HEK293 (cell line): ENCODE results near the gene KCNK3.

Experiments used
- CTCF ChIA-PET: fragments of 350-600 bp; formaldehyde crosslinking; extraction: SDS; loops from one replicate; lab custom pipeline; 2021; ENCODE audit warnings: antibody characterized with exemption; lab: Yijun Ruan, JAX
- POLR2A ChIA-PET: fragments of 300-600 bp; formaldehyde crosslinking; extraction: SDS; loops from one replicate; lab custom pipeline; 2020; ENCODE audit warnings: antibody characterized with exemption, inconsistent platforms; lab: Yijun Ruan, JAX
- H3K27ac ChIP-seq: fragments of 200-500 bp; sonication (Bioruptor generic); 2 replicates; pipeline ENCODE4 v1.5.1; 2014; ENCODE audit warnings: low read depth, low read length, control low read depth, inconsistent platforms; ENCODE audit errors: extremely low read depth
- H3K36me3 ChIP-seq, 2 experiments: fragments of 200-500 bp in 1 of 2; sonication (Bioruptor generic) in 1 of 2; 1 replicate in 1 of 2; 2 replicates in 1 of 2; pipeline ENCODE4 v1.5.1; 2014 to 2017; ENCODE audit warnings: inconsistent platforms in 2 of 2, low read length in 2 of 2; ENCODE audit not compliant: control insufficient read depth in 2 of 2, insufficient read depth in 1 of 2
- H3K4me1 ChIP-seq: fragments of 200-500 bp; sonication (Bioruptor generic); 2 replicates; pipeline ENCODE4 v1.5.1; 2014; ENCODE audit warnings: mild to moderate bottlenecking, low read length, inconsistent platforms; ENCODE audit not compliant: control insufficient read depth, insufficient read depth
- H3K4me3 ChIP-seq: 2 replicates; pipeline ENCODE4 v1.5.1; 2011; ENCODE audit warnings: low read depth, mild to moderate bottlenecking, control low read depth, low read length, moderate library complexity
- H3K9me3 ChIP-seq: fragments of 200-500 bp; sonication (Bioruptor generic); 2 replicates; pipeline ENCODE4 v1.5.1; 2014; ENCODE audit warnings: low read depth, low read length, inconsistent platforms; ENCODE audit not compliant: control insufficient read depth, insufficient read depth
- BCL11B ChIP-seq: fragments of 450-650 bp; formaldehyde crosslinking; IDR thresholded peaks from 2 replicates; pipeline ENCODE4 v1.5.1; 2016; ENCODE audit warnings: low read depth, missing biosample characterization, missing genetic modification characterization
- KLF1 ChIP-seq: fragments of 450-650 bp; formaldehyde crosslinking; IDR thresholded peaks from 2 replicates; pipeline ENCODE4 v1.5.1; 2016; ENCODE audit warnings: missing biosample characterization, missing genetic modification characterization
- KLF9 ChIP-seq: fragments of 450-650 bp; formaldehyde crosslinking; IDR thresholded peaks from 2 replicates; pipeline ENCODE4 v1.5.1; 2016; ENCODE audit warnings: missing biosample characterization, missing genetic modification characterization, low read depth
- MZF1 ChIP-seq: fragments of 450-650 bp; formaldehyde crosslinking; IDR thresholded peaks from 2 replicates; pipeline ENCODE4 v1.5.1; 2017; ENCODE audit warnings: missing biosample characterization, missing genetic modification characterization, borderline replicate concordance
- TRIM28 ChIP-seq: IDR thresholded peaks from 2 replicates; pipeline ENCODE4 v1.6.1; 2011; ENCODE audit warnings: low read length, control low read depth, borderline replicate concordance
- ZNF132 ChIP-seq: fragments of 450-650 bp; formaldehyde crosslinking; IDR thresholded peaks from 2 replicates; pipeline ENCODE4 v1.5.1; 2017; ENCODE audit warnings: missing biosample characterization, missing genetic modification characterization, borderline replicate concordance
- ZNF223 ChIP-seq: fragments of 450-650 bp; formaldehyde crosslinking; IDR thresholded peaks from 2 replicates; pipeline ENCODE4 v1.5.1; 2016; ENCODE audit warnings: missing biosample characterization, missing genetic modification characterization
- ZNF423 ChIP-seq: fragments of 450-650 bp; formaldehyde crosslinking; IDR thresholded peaks from 2 replicates; pipeline ENCODE4 v1.5.1; 2016; ENCODE audit warnings: missing biosample characterization, missing genetic modification characterization
- ZNF529 ChIP-seq: fragments of 450-650 bp; formaldehyde crosslinking; IDR thresholded peaks from 2 replicates; pipeline ENCODE4 v1.5.1; 2017; ENCODE audit warnings: missing genetic modification characterization, missing biosample characterization; ENCODE audit not compliant: insufficient replicate concordance
- ZNF561 ChIP-seq: fragments of 450-650 bp; IDR thresholded peaks from 2 replicates; pipeline ENCODE4 v1.5.1; 2018; ENCODE audit warnings: missing biosample characterization, missing genetic modification characterization, borderline replicate concordance
- ZNF585B ChIP-seq: fragments of 450-650 bp; formaldehyde crosslinking; IDR thresholded peaks from 2 replicates; pipeline ENCODE4 v1.5.1; 2016; ENCODE audit warnings: missing biosample characterization, missing genetic modification characterization
- ZNF624 ChIP-seq: fragments of 450-650 bp; formaldehyde crosslinking; IDR thresholded peaks from 2 replicates; pipeline ENCODE4 v1.5.1; 2017; ENCODE audit warnings: missing biosample characterization, missing genetic modification characterization
- TF ChIP-seq, protein P1 (sequence below): fragments of 450-650 bp; IDR thresholded peaks from 2 replicates; pipeline ENCODE4 v1.5.1; 2018; ENCODE audit warnings: missing biosample characterization, mild to moderate bottlenecking, missing genetic modification characterization
- TF ChIP-seq, protein P2 (sequence below): fragments of 450-650 bp; formaldehyde crosslinking; IDR thresholded peaks from 2 replicates; pipeline ENCODE4 v1.5.1; 2016; ENCODE audit warnings: missing biosample characterization, missing genetic modification characterization
- TF ChIP-seq, protein P3 (sequence below): fragments of 450-650 bp; formaldehyde crosslinking; IDR thresholded peaks from 2 replicates; pipeline ENCODE4 v1.5.1; 2016; ENCODE audit warnings: missing biosample characterization, missing genetic modification characterization
- TF ChIP-seq, protein P4 (sequence below): fragments of 450-650 bp; formaldehyde crosslinking; IDR thresholded peaks from 2 replicates; pipeline ENCODE4 v1.5.1; 2016; ENCODE audit warnings: missing biosample characterization, missing genetic modification characterization
- TF ChIP-seq, protein P5 (sequence below): fragments of 450-650 bp; formaldehyde crosslinking; IDR thresholded peaks from 2 replicates; pipeline ENCODE4 v1.5.1; 2016; ENCODE audit warnings: missing biosample characterization, missing genetic modification characterization
- TF ChIP-seq, protein P6 (sequence below): fragments of 450-650 bp; formaldehyde crosslinking; IDR thresholded peaks from 2 replicates; pipeline ENCODE4 v1.5.1; 2016; ENCODE audit warnings: missing biosample characterization, missing genetic modification characterization

The KCNK3 gene

DNA sequence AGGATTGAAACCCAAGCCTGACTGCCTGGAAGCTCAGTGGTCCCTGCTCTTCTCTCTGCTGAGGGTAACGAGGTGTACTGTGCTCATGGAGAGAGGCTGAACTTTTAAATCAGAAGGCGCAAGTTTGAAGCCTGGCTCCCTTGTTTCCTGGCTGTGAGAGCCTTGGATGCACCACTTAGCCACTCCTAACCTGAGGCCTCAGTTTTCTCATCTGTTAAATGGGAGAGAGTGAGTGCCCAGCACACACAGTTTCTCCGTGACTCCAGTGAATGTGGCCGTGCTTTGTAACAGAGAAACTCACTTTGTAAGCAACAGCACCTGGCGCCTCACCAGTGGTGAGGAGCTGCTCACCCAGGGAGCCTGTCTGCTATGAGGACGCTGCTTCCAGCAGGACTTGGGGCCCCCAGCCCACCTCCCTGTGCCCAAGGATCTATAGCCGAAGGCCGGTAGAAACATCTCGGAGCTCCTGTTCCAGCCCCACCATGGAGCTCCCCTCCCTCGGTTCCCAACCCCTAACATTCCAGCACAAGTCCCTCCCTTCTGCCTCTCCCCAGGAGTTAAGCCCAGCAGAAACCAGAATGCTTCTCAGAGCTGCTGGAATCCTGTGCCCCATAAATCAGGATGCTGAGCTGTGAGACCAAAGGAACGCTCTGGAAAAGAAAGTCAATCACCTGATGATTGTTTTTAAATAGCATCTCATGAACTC is 20.3 kb upstream of the KCNK3 start (continued):
- TF ChIP-seq, protein P1, sequence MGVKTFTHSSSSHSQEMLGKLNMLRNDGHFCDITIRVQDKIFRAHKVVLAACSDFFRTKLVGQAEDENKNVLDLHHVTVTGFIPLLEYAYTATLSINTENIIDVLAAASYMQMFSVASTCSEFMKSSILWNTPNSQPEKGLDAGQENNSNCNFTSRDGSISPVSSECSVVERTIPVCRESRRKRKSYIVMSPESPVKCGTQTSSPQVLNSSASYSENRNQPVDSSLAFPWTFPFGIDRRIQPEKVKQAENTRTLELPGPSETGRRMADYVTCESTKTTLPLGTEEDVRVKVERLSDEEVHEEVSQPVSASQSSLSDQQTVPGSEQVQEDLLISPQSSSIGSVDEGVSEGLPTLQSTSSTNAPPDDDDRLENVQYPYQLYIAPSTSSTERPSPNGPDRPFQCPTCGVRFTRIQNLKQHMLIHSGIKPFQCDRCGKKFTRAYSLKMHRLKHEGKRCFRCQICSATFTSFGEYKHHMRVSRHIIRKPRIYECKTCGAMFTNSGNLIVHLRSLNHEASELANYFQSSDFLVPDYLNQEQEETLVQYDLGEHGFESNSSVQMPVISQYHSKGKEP (tag by site-specific recombination): no peak
- TF ChIP-seq, protein P2, sequence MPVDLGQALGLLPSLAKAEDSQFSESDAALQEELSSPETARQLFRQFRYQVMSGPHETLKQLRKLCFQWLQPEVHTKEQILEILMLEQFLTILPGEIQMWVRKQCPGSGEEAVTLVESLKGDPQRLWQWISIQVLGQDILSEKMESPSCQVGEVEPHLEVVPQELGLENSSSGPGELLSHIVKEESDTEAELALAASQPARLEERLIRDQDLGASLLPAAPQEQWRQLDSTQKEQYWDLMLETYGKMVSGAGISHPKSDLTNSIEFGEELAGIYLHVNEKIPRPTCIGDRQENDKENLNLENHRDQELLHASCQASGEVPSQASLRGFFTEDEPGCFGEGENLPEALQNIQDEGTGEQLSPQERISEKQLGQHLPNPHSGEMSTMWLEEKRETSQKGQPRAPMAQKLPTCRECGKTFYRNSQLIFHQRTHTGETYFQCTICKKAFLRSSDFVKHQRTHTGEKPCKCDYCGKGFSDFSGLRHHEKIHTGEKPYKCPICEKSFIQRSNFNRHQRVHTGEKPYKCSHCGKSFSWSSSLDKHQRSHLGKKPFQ: no peak
- no peak for TF ChIP-seq KLF9 (tag by site-specific recombination)
- TF ChIP-seq, protein P3, sequence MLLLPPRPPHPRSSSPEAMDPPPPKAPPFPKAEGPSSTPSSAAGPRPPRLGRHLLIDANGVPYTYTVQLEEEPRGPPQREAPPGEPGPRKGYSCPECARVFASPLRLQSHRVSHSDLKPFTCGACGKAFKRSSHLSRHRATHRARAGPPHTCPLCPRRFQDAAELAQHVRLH: no peak
- TF ChIP-seq, protein P4, sequence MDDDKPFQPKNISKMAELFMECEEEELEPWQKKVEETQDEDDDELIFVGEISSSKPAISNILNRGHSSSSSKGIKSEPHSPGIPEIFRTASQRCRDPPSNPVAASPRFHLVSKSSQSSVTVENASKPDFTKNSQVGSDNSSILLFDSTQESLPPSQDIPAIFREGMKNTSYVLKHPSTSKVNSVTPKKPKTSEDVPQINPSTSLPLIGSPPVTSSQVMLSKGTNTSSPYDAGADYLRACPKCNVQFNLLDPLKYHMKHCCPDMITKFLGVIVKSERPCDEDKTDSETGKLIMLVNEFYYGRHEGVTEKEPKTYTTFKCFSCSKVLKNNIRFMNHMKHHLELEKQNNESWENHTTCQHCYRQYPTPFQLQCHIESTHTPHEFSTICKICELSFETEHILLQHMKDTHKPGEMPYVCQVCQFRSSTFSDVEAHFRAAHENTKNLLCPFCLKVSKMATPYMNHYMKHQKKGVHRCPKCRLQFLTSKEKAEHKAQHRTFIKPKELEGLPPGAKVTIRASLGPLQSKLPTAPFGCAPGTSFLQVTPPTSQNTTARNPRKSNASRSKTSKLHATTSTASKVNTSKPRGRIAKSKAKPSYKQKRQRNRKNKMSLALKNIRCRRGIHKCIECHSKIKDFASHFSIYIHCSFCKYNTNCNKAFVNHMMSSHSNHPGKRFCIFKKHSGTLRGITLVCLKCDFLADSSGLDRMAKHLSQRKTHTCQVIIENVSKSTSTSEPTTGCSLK (tag by site-specific recombination): no peak
- TF ChIP-seq, protein P5, sequence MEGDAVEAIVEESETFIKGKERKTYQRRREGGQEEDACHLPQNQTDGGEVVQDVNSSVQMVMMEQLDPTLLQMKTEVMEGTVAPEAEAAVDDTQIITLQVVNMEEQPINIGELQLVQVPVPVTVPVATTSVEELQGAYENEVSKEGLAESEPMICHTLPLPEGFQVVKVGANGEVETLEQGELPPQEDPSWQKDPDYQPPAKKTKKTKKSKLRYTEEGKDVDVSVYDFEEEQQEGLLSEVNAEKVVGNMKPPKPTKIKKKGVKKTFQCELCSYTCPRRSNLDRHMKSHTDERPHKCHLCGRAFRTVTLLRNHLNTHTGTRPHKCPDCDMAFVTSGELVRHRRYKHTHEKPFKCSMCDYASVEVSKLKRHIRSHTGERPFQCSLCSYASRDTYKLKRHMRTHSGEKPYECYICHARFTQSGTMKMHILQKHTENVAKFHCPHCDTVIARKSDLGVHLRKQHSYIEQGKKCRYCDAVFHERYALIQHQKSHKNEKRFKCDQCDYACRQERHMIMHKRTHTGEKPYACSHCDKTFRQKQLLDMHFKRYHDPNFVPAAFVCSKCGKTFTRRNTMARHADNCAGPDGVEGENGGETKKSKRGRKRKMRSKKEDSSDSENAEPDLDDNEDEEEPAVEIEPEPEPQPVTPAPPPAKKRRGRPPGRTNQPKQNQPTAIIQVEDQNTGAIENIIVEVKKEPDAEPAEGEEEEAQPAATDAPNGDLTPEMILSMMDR (tag by site-specific recombination): no peak
- TF ChIP-seq ZNF529 (tag by site-specific recombination): no peak
- TF ChIP-seq, all 188 proteins: peak for 0

DNA sequence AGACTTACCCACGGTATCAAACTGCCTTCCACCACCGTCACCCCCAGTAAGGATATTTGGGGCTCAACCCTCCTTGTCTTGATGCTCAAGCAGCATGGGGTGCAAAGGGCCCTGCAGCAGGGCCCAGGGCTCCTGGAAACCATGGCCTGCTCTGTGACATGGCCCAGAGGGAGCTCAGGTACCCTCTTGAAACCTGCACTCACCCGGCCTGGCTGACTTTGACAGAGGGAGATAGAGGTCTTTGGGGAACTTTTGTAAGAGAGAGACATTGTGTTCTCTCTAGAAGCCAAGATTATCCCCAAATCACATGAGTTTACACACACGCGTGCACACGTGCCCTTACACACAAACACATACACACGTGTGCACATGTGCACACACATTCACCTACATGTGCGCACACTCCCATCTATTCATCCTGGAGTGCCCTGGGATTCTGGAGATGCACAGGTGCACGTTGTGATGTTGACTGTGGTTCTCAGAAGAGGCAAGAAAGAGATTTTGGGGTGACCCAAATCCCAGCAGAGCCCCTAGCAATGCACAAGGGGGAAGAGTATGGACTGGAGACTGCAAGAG is 19.6 kb upstream of the KCNK3 start:
- POLR2A ChIA-PET: no interaction called here
- no peak overlapping the region for H3K4me3 ChIP-seq
- no peaks in the 10 kb centered on the region for H3K4me1 ChIP-seq
- H3K9me3 ChIP-seq: no peaks in the 10 kb centered on the region
- no peak overlapping the region for H3K27ac ChIP-seq
- no peaks in the 10 kb centered on the region for H3K36me3 ChIP-seq
- CTCF ChIA-PET: no interaction called here
- TF ChIP-seq MZF1 (tag by site-specific recombination) (no peak), ZNF423 (tag by site-specific recombination) (no peak), ZNF585B (tag by site-specific recombination) (no peak), BCL11B (no peak), ZNF561 (tag by site-specific recombination) (no peak), ZNF624 (tag by site-specific recombination) (no peak), ZNF132 (tag by site-specific recombination) (no peak), ZNF223 (tag by site-specific recombination) (no peak), KLF1 (tag by site-specific recombination) (no peak), TRIM28 (no peak)
- TF ChIP-seq, protein P6, sequence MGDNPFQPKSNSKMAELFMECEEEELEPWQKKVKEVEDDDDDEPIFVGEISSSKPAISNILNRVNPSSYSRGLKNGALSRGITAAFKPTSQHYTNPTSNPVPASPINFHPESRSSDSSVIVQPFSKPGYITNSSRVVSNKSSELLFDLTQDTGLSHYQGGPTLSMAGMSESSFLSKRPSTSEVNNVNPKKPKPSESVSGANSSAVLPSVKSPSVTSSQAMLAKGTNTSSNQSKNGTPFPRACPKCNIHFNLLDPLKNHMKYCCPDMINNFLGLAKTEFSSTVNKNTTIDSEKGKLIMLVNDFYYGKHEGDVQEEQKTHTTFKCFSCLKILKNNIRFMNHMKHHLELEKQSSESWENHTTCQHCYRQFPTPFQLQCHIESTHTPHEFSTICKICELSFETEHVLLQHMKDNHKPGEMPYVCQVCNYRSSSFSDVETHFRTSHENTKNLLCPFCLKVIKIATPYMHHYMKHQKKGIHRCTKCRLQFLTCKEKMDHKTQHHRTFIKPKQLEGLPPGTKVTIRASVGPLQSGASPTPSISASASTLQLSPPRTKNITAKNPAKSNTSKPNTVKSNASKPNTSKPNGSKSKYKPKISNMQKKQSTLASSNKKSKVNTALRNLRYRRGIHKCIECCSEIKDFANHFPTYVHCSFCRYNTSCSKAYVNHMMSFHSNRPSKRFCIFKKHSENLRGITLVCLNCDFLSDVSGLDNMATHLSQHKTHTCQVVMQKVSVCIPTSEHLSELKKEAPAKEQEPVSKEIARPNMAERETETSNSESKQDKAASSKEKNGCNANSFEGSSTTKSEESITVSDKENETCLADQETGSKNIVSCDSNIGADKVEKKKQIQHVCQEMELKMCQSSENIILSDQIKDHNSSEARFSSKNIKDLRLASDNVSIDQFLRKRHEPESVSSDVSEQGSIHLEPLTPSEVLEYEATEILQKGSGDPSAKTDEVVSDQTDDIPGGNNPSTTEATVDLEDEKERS (tag by site-specific recombination): no peak
